ENCODE data around the gene RAB7A. TPM values are rescaled to one million over a fixed set of nuclear protein-coding genes. Genes with fewer than 3 reads are reported as not detected.
"Not testable (repeated sequence)": the region's sequence is repeated elsewhere in the genome, so short reads cannot be mapped to it uniquely, and the experiment has no call there.

Gene RAB7A
- total RNA-seq, 4 donors from 2014 or later, result 70.7 to 109 (median 92.3) TPM

DNA sequence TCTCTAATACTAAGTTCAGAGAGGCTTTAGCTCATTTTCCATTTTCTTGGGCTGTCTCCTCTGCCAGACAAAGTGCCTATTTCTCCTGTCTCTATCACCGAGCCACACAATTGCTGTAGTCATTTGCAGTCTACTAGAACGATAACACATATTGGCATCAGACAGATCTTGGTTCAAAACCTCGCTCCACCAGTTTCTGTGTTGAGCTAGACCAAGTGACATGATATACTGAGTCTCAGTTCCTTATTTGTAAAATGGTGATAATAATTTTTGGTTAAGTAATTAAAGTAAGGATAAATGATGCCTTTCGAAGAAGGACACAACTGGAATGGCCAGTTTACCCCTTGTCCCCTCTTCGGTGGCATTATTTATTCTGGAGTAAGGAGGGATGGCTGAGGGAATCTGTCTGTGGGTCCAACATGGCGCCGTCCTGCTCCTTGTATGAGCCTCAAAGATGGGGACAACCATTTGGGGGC is 398 bp upstream of the RAB7A start:
- Histone ChIP-seq H3K4me3 (peak overlapping the region in 3 of 4 donors; percentile 82 to 100 (median 98)), H3K27ac (peak overlapping the region; percentile 97 to 100 (median 98)), H3K36me3 (no peaks in the 10 kb centered on the region), H3K9me3 (no peaks in the 10 kb centered on the region), H3K27me3 (peaks cover 0 to 10% (median 0%) of the 10 kb centered on the region in 4 donors), H3K4me1 (peaks cover 15 to 48% (median 20%) of the 10 kb centered on the region in 3 donors)
- 48 to 53% methylated on average over 5 to 7 of the region's 7 CpGs for WGBS, 2 donors
- intact Hi-C loops (cut with DNase I), result no loop called here
- no peak for DNase-seq
- TF ChIP-seq, protein P1, sequence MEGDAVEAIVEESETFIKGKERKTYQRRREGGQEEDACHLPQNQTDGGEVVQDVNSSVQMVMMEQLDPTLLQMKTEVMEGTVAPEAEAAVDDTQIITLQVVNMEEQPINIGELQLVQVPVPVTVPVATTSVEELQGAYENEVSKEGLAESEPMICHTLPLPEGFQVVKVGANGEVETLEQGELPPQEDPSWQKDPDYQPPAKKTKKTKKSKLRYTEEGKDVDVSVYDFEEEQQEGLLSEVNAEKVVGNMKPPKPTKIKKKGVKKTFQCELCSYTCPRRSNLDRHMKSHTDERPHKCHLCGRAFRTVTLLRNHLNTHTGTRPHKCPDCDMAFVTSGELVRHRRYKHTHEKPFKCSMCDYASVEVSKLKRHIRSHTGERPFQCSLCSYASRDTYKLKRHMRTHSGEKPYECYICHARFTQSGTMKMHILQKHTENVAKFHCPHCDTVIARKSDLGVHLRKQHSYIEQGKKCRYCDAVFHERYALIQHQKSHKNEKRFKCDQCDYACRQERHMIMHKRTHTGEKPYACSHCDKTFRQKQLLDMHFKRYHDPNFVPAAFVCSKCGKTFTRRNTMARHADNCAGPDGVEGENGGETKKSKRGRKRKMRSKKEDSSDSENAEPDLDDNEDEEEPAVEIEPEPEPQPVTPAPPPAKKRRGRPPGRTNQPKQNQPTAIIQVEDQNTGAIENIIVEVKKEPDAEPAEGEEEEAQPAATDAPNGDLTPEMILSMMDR (IDR thresholded peaks at IDR 0.05), result no peak
- TF ChIP-seq POLR2A (IDR thresholded peaks at IDR 0.05), result no peak

DNA sequence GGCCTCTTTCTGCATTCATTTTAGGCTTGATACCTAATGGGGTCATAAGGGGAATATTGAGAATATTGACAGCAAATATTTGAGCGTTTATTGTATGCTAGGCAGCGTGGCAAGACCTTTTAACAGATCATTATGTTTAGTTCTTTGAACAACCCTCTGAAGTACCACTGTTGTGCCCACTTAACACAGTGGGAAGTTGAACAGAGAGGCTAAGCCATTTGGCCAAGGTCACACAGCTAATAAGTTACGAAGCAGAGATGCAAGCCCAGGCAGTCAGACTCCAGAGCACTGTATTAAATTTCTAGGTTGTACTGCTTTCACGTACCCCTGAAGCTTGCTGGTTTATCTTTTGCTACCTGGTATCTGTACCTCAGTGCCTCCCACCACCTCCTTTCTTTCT is 1.1 kb downstream of the RAB7A start:
- H3K27me3 ChIP-seq, result no peaks in the 10 kb centered on the region
- TF ChIP-seq, protein P1 (IDR thresholded peaks at IDR 0.05), result no peak
- no peak for TF ChIP-seq POLR2A (IDR thresholded peaks at IDR 0.05)
- DNase-seq, result no peak
- peaks cover 15 to 63% (median 29%) of the 10 kb centered on the region in 3 donors for H3K4me1 ChIP-seq
- peak overlapping the region; percentile 97 to 100 (median 98) for H3K27ac ChIP-seq
- peak overlapping the region; percentile 82 to 100 (median 90) for H3K4me3 ChIP-seq
- no peaks in the 10 kb centered on the region for H3K9me3 ChIP-seq
- intact Hi-C loops (cut with DNase I), result no loop called here
- 7 to 15% methylated on average over 4 of the region's 4 CpGs for WGBS, 2 donors
- no peaks in the 10 kb centered on the region for H3K36me3 ChIP-seq

DNA sequence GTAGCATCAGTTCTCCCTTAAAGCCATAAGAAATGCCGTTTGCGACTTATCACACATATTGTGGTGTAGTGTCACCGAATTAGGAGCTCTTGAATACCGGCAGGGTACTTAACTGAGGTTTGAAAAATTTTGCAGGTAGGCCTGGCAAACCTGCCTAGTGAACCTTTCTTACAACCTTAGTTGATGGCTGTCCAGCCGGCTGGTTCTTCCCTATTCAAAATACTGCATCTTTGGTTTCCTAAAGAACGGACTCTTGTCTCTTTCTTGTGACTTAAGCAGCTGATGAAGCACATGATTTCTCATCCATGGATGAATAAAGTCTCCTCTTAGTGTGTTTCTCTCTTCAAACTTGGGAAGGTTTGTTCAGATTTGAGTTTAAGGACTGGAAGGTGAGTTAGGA is 1.5 kb downstream of the RAB7A start:
- TF ChIP-seq, protein P1 (IDR thresholded peaks at IDR 0.05), result no peak
- TF ChIP-seq POLR2A (IDR thresholded peaks at IDR 0.05), result no peak
- Histone ChIP-seq H3K27me3 (no peaks in the 10 kb centered on the region), H3K27ac (peak overlapping the region; percentile 97 to 100 (median 98)), H3K36me3 (no peaks in the 10 kb centered on the region), H3K9me3 (no peaks in the 10 kb centered on the region), H3K4me3 (peak overlapping the region; percentile 82 to 100 (median 90)), H3K4me1 (peaks cover 15 to 67% (median 33%) of the 10 kb centered on the region in 3 donors)
- WGBS, 2 donors, result 17 to 43% methylated on average over 6 of the region's 6 CpGs
- DNase-seq, result no peak
- intact Hi-C loops (cut with DNase I), result no loop called here

DNA sequence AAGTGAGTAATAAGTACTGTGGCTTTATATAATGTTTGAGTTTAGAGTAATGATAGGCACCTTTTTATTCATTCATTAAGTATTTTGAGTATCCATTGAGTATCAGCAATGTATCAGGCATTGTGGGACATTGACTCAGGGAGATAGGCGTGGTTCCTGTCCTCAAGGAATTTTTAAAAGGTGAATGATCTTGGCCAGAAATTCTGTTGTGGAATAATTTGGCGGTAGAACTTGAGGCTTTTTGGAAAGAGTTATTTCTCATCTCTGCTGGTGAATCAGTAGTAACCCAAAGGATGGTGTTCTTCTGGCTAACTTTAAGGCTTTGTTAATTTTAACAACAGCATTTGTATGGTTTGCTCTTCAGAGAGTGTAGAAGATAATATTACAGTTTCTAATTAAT is 2.0 kb downstream of the RAB7A start:
- intact Hi-C loops (cut with DNase I), result no loop called here
- H3K4me3 ChIP-seq, result peak overlapping the region in 3 of 4 donors; percentile 82 to 100 (median 98)
- H3K4me1 ChIP-seq, result peaks cover 15 to 72% (median 33%) of the 10 kb centered on the region in 3 donors
- H3K27me3 ChIP-seq, result no peaks in the 10 kb centered on the region
- DNase-seq, result no peak
- WGBS, 2 donors, result 22 to 54% methylated on average over 2 of the region's 2 CpGs
- TF ChIP-seq POLR2A (IDR thresholded peaks at IDR 0.05), result no peak
- TF ChIP-seq, protein P1 (IDR thresholded peaks at IDR 0.05), result no peak
- no peaks in the 10 kb centered on the region for H3K36me3 ChIP-seq
- H3K27ac ChIP-seq, result peak overlapping the region in 2 of 4 donors; percentile 98 to 100
- H3K9me3 ChIP-seq, result no peaks in the 10 kb centered on the region

- Histone ChIP-seq H3K27ac (peak overlapping the region in 2 of 4 donors; percentile 5 to 98), H3K4me3 (peak overlapping the region in 1 of 4 donors; percentile 98), H3K4me1 (peaks cover 15 to 78% (median 33%) of the 10 kb centered on the region in 3 donors)
- H3K27me3 ChIP-seq; H3K9me3 ChIP-seq; DNase-seq; H3K36me3 ChIP-seq; intact Hi-C loops (cut with DNase I): not testable (repeated sequence)
- WGBS, 2 donors, result 85 to 89% methylated on average over 13 of the region's 13 CpGs
Measured at GRCh38 chr3:128728521-128728920, 2.5 kb downstream of the RAB7A start.
